UCSD-AML1 (cell line): ENCODE data around the gene ABCA4.
"Not testable (repeated sequence)": the region's sequence is repeated elsewhere in the genome, so short reads cannot be mapped to it uniquely, and the experiment has no call there.

Source experiments
- DNase-seq: peaks from one replicate; lab custom pipeline; 2025; ENCODE audit not compliant: unreplicated experiment; lab: John Stamatoyannopoulos, UW

The ABCA4 gene

GRCh38 chr1:94120991-94121390, at the start of gene ABCA4:
ABCA4 (minus strand) TSS chr1:94121148; CDS start chr1:94121045, 103 bp downstream.
- no peak for DNase-seq

- no peak for DNase-seq
Observed at GRCh38 chr1:94169126-94169525, 48.2 kb upstream of the ABCA4 start.

- no peak for DNase-seq
Observed at GRCh38 chr1:94165843-94166242, 44.9 kb upstream of the ABCA4 start.

GRCh38 chr1:94164885-94165284, 43.9 kb upstream of the ABCA4 start:
- DNase-seq = not testable (repeated sequence)

GRCh38 chr1:94164121-94164520, 43.2 kb upstream of the ABCA4 start:
- not testable (repeated sequence) for DNase-seq

GRCh38 chr1:94163249-94163648, 42.3 kb upstream of the ABCA4 start:
- not testable (repeated sequence) for DNase-seq

GRCh38 chr1:94160811-94161210, 39.9 kb upstream of the ABCA4 start:
- DNase-seq = no peak

GRCh38 chr1:94156096-94156625, 35.2 kb upstream of the ABCA4 start:
- DNase-seq = no peak

- no peak for DNase-seq
Observed at GRCh38 chr1:94154989-94155388, 34.0 kb upstream of the ABCA4 start.

GRCh38 chr1:94153133-94153532, 32.2 kb upstream of the ABCA4 start:
- no peak for DNase-seq

GRCh38 chr1:94149166-94149565, 28.2 kb upstream of the ABCA4 start:
- not testable (repeated sequence) for DNase-seq

GRCh38 chr1:94146273-94146672, 25.3 kb upstream of the ABCA4 start:
- DNase-seq = no peak

- no peak for DNase-seq
Observed at GRCh38 chr1:94144836-94145235, 23.9 kb upstream of the ABCA4 start.

- DNase-seq = no peak
Observed at GRCh38 chr1:94143809-94144176, 22.8 kb upstream of the ABCA4 start.

GRCh38 chr1:94143173-94143808, 22.3 kb upstream of the ABCA4 start:
- DNase-seq = no peak

GRCh38 chr1:94142583-94142982, 21.6 kb upstream of the ABCA4 start:
- no peak for DNase-seq

- DNase-seq = no peak
Observed at GRCh38 chr1:94142022-94142421, 21.1 kb upstream of the ABCA4 start.

GRCh38 chr1:94132111-94132510, 11.2 kb upstream of the ABCA4 start:
- DNase-seq = no peak

- DNase-seq = no peak
Observed at GRCh38 chr1:94130851-94131595, 10.1 kb upstream of the ABCA4 start.

- no peak for DNase-seq
Observed at GRCh38 chr1:94126651-94127050, 5.7 kb upstream of the ABCA4 start.

GRCh38 chr1:94125551-94126514, 4.9 kb upstream of the ABCA4 start:
- no peak for DNase-seq
